Caco-2 (cell line): ENCODE measurements around the gene MT1F. TPM values are rescaled to one million over a fixed set of nuclear protein-coding genes. Genes with fewer than 3 reads are reported as not detected.

Source experiments
- BruUV-seq: library from RNA; stranded (reverse); fragments of 400-500 nt; replicated peaks from 2 replicates; lab custom pipeline; 2021; lab: Mats Ljungman, UMichigan
- CTCF ChIA-PET: fragments of 300-600 bp; sonication (Branson Sonifier 250); formaldehyde crosslinking; loops from one replicate; lab custom pipeline; 2022; ENCODE audit warnings: antibody characterized with exemption; lab: Charles Lee
- POLR2A ChIA-PET: fragments of 300-600 bp; sonication (Branson Sonifier 250); formaldehyde crosslinking; loops from one replicate; lab custom pipeline; 2022; ENCODE audit warnings: antibody characterized with exemption; lab: Charles Lee
- DNase-seq, 2 experiments: peaks; one replicate each; pipeline versions ENCODE4 v3.0.0 to v3.0.0-alpha.2; 2020 to 2022
- H3K27me3 ChIP-seq: replicated peaks from 2 replicates; pipeline ENCODE4 v1.6.0; 2011; ENCODE audit warnings: low read length; ENCODE audit not compliant: control insufficient read depth, insufficient read depth
- H3K36me3 ChIP-seq: 2 replicates; pipeline ENCODE4 v1.5.1; 2011; ENCODE audit warnings: low read length; ENCODE audit not compliant: control insufficient read depth, insufficient read depth
- H3K4me1 ChIP-seq: fragments of 250-450 bp; sonication (Bioruptor Pico); 2 replicates; pipeline ENCODE4 v1.5.1; 2020; ENCODE audit warnings: mild to moderate bottlenecking
- H3K4me3 ChIP-seq: 2 replicates; pipeline ENCODE4 v1.5.1; 2011; ENCODE audit warnings: low read depth, mild to moderate bottlenecking, control low read depth, low read length
- H3K9me3 ChIP-seq: fragments of 250-450 bp; sonication (Bioruptor Pico); 2 replicates; pipeline ENCODE4 v1.5.1; 2020; ENCODE audit warnings: mild to moderate bottlenecking, moderate library complexity
- H3K27ac Mint-ChIP-seq: one replicate; pipeline ENCODE4 v1.8.0; 2022; ENCODE audit warnings: mixed read lengths; ENCODE audit not compliant: unreplicated experiment
- H3K27me3 Mint-ChIP-seq: one replicate; pipeline ENCODE4 v1.8.0; 2022; ENCODE audit warnings: mixed read lengths; ENCODE audit not compliant: insufficient read depth, unreplicated experiment
- H3K36me3 Mint-ChIP-seq: one replicate; pipeline ENCODE4 v1.8.0; 2022; ENCODE audit warnings: mild to moderate bottlenecking, mixed read lengths; ENCODE audit not compliant: insufficient read depth, unreplicated experiment
- H3K4me1 Mint-ChIP-seq: one replicate; pipeline ENCODE4 v1.8.0; 2022; ENCODE audit warnings: low read depth, mixed read lengths; ENCODE audit not compliant: unreplicated experiment
- H3K4me3 Mint-ChIP-seq: one replicate; pipeline ENCODE4 v1.8.0; 2022; ENCODE audit warnings: mild to moderate bottlenecking, moderate library complexity, mixed read lengths; ENCODE audit not compliant: unreplicated experiment
- H3K9me3 Mint-ChIP-seq: one replicate; pipeline ENCODE4 v1.8.0; 2022; ENCODE audit warnings: mixed read lengths; ENCODE audit not compliant: unreplicated experiment
- intact Hi-C: fragments of 100-400 bp; cut with micrococcal nuclease; formaldehyde crosslinking; loops from one replicate; pipeline ENCODE4 v1.10.0; 2022; ENCODE audit not compliant: unreplicated experiment
- total RNA-seq: library from RNA; stranded (reverse); gene quantifications from 2 replicates; pipeline ENCODE4 v1.2.3, GENCODE V29; 2022
- TF ChIP-seq, protein P1 (sequence below), 2 experiments: fragments of 200-600 bp in 1 of 2; IDR thresholded peaks; 1 replicate in 1 of 2; 2 replicates in 1 of 2; pipeline versions ENCODE4 v1.5.1 to v1.8.0; 2011 to 2022; ENCODE audit warnings: antibody characterized with exemption in 1 of 2, control low read depth in 1 of 2, inconsistent platforms in 1 of 2, low read depth in 1 of 2, low read length in 1 of 2, mild to moderate bottlenecking in 1 of 2, moderate library complexity in 1 of 2; ENCODE audit not compliant: insufficient read depth in 1 of 2, severe bottlenecking in 1 of 2, unreplicated experiment in 1 of 2

MT1F gene
- total RNA-seq, 1 experiment from 2014 or later: 12.5 TPM

DNA sequence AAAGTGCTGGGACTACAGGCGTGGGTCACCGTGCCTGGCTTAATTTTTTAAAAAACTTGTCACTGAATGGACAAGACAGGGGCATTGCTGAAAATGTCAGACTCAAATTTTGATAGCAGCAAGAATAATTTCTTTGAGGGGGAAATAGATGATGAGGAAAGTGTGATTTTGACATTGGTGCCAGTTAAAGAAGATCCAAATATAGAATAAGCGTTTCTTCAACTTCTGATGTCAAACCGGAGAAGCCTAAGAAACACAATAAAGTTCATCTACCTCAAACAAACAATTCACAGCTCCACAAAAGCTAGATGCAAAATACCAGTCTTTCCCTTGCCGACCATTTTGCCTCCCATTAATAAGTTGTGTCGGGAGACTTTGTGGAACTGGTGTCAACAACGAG, 29.0 kb downstream of the MT1F start:
- H3K36me3 ChIP-seq: no peaks in the 10 kb centered on the region
- intact Hi-C loops: no loop called here
- BruUV-seq: no TSS peak
- no peak overlapping the region for H3K27ac Mint-ChIP-seq
- H3K9me3 Mint-ChIP-seq: peaks cover 11% of the 10 kb centered on the region
- peaks cover 10% of the 10 kb centered on the region for H3K4me1 ChIP-seq
- CTCF ChIA-PET: no interaction called here
- H3K4me3 ChIP-seq: no peak overlapping the region
- H3K27me3 ChIP-seq: no peaks in the 10 kb centered on the region
- TF ChIP-seq, protein P1, sequence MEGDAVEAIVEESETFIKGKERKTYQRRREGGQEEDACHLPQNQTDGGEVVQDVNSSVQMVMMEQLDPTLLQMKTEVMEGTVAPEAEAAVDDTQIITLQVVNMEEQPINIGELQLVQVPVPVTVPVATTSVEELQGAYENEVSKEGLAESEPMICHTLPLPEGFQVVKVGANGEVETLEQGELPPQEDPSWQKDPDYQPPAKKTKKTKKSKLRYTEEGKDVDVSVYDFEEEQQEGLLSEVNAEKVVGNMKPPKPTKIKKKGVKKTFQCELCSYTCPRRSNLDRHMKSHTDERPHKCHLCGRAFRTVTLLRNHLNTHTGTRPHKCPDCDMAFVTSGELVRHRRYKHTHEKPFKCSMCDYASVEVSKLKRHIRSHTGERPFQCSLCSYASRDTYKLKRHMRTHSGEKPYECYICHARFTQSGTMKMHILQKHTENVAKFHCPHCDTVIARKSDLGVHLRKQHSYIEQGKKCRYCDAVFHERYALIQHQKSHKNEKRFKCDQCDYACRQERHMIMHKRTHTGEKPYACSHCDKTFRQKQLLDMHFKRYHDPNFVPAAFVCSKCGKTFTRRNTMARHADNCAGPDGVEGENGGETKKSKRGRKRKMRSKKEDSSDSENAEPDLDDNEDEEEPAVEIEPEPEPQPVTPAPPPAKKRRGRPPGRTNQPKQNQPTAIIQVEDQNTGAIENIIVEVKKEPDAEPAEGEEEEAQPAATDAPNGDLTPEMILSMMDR (IDR thresholded peaks at IDR 0.05; ENCODE audit: insufficient read depth in 1 of 2, low read depth in 1 of 2, low read length in 1 of 2, severe bottlenecking in 1 of 2, unreplicated experiment in 1 of 2): no peak
- H3K4me3 Mint-ChIP-seq: no peak overlapping the region
- peaks cover 7% of the 10 kb centered on the region for H3K27me3 Mint-ChIP-seq
- peaks cover 8% of the 10 kb centered on the region for H3K9me3 ChIP-seq
- POLR2A ChIA-PET: no interaction called here
- H3K36me3 Mint-ChIP-seq: no peaks in the 10 kb centered on the region
- DNase-seq: no peak
- H3K4me1 Mint-ChIP-seq: peaks cover 3% of the 10 kb centered on the region

DNA sequence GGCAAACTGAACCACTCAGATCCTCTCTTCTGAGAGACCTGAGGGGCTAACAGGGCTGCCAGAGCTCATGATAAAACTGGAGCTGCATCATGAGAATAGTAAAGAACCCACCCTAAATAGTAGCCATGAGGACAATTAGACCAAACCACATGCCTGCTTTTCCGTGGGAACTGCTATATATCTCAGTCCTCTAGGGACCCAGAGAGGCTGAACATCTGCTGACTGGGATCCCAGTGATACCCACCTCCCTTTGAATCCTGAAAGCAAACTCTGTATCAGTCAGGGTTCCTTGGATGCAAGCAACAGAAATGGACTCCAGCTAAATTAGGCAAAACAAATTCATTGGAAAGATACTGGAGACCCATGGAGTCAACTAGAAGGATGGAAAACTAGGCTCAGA, 31.0 kb downstream of the MT1F start:
- H3K4me1 ChIP-seq: peaks cover 7% of the 10 kb centered on the region
- H3K9me3 Mint-ChIP-seq: peaks cover 11% of the 10 kb centered on the region
- no peaks in the 10 kb centered on the region for H3K36me3 Mint-ChIP-seq
- CTCF ChIA-PET: no interaction called here
- intact Hi-C loops: no loop called here
- TF ChIP-seq, protein P1 (IDR thresholded peaks at IDR 0.05; ENCODE audit: insufficient read depth in 1 of 2, low read depth in 1 of 2, low read length in 1 of 2, severe bottlenecking in 1 of 2, unreplicated experiment in 1 of 2): no peak
- no peaks in the 10 kb centered on the region for H3K36me3 ChIP-seq
- no peak overlapping the region for H3K27ac Mint-ChIP-seq
- BruUV-seq: no TSS peak
- H3K4me3 ChIP-seq: no peak overlapping the region
- peaks cover 4% of the 10 kb centered on the region for H3K27me3 Mint-ChIP-seq
- H3K27me3 ChIP-seq: no peaks in the 10 kb centered on the region
- POLR2A ChIA-PET: no interaction called here
- peaks cover 8% of the 10 kb centered on the region for H3K9me3 ChIP-seq
- H3K4me3 Mint-ChIP-seq: no peak overlapping the region
- DNase-seq: no peak
- peaks cover 17% of the 10 kb centered on the region for H3K4me1 Mint-ChIP-seq

DNA sequence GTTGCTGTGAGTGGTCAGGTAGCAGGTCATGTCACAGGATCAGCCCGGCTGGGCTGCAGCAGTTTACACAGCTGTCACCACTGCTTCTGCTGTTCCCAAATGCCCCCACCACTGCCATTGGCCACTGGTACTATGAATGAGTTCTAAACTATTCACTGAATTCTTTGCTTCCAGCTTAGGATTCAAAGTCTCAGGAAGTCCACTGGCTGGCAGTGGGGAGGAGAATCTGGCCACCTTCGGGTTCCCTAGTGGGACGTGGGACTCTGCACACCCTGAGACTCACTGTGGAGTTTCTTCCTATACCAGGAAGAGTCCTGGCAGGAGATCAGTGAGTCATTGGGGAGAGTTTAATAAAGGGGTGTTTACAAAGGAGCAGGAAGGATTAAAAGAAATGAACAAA, 31.4 kb downstream of the MT1F start:
- peaks cover 17% of the 10 kb centered on the region for H3K4me1 Mint-ChIP-seq
- ChIA-PET POLR2A (no interaction called here), CTCF (no interaction called here)
- peaks cover 4% of the 10 kb centered on the region for H3K27me3 Mint-ChIP-seq
- no peaks in the 10 kb centered on the region for H3K36me3 Mint-ChIP-seq
- no peaks in the 10 kb centered on the region for H3K27me3 ChIP-seq
- no peak overlapping the region for H3K4me3 ChIP-seq
- no peak overlapping the region for H3K27ac Mint-ChIP-seq
- TF ChIP-seq, protein P1 (IDR thresholded peaks at IDR 0.05; ENCODE audit: insufficient read depth in 1 of 2, low read depth in 1 of 2, low read length in 1 of 2, severe bottlenecking in 1 of 2, unreplicated experiment in 1 of 2): no peak
- no peak overlapping the region for H3K4me3 Mint-ChIP-seq
- no TSS peak for BruUV-seq
- intact Hi-C loops: no loop called here
- H3K9me3 ChIP-seq: peaks cover 8% of the 10 kb centered on the region
- peaks cover 7% of the 10 kb centered on the region for H3K4me1 ChIP-seq
- H3K36me3 ChIP-seq: no peaks in the 10 kb centered on the region
- no peak for DNase-seq
- peaks cover 11% of the 10 kb centered on the region for H3K9me3 Mint-ChIP-seq
